A375 (cell line): Measurements from ENCODE around the gene GPX2. TPM values are rescaled to one million over a fixed set of nuclear protein-coding genes. Genes with fewer than 3 reads are reported as not detected.

Experiments
- small RNA-seq: library from RNA; depleted of rRNA; stranded (forward); fragments of <200 nt; gene quantifications from one replicate; pipeline ENCODE3, GENCODE V24; 2014
- total RNA-seq: library from RNA; depleted of rRNA; stranded (reverse); fragments of >200 nt; shearing (Covaris generic); gene quantifications from 2 replicates; pipeline ENCODE4 v1.2.3, GENCODE V29; 2014; rRNA removed

Gene GPX2
- not detected in 2 replicates for total RNA-seq

GRCh38 chr14:64942531-64943111, at the start of gene GPX2:
Gene GPX2 (minus strand): TSS chr14:64942745. CDS start chr14:64942726, 19 bp downstream.

GRCh38 chr14:64986648-64987437, 44.3 kb upstream of the GPX2 start, which contains the start of gene FNTB:
Gene FNTB (plus strand): TSS chr14:64986895. CDS start chr14:64986954, 59 bp downstream.

DNA sequence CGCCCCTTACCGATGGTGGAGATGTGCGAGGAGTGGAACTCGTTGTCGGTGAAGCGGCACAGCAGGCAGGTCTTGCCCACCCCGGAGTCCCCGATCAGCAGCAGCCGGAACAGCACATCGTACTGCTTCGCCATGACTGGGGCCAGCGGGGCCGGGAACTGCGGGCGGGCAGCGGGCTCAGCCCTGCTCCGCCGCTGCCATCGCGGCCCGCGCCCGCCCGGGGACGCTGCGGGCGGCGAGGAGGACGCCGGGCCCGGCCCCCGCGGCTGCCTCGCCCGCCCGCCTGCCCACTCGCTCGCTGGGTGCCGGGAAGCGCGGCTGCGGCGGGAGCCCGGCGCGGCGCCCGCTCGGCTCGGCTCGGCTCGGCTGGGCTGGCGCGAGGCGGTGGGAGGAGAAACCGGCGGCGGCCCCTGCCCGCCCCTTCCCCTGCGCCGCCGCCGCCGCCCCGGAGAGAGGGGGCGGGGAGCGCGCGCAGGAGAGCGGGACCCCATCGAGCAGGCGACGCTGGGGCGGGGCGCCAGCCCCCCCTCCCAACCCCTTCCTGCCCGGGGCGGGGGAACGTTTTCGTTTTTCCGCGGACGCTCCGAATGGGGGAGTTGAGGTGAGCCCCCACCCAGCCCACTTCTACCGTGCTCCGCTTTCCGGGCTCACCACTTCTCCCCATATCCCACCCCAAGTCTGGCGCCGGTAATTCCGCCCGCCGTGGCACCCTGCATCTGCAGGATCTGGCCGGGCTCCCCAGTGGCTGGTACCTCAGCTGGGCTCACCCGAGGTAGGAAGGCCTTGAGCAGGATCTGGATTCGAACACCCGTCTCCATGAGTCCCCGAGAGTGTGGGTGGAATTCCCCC, 29.6 kb upstream of the GPX2 start, which contains the start of gene RAB15:
TSS of gene RAB15 (minus strand) at position 394 of the 849 bp plus-strand sequence. CDS start at position 134, 260 bp downstream.

GRCh38 chr14:64914237-64915028, 28.1 kb downstream of the GPX2 start, which contains the start of gene CHURC1:
Gene CHURC1 (plus strand): TSS chr14:64914455. CDS start chr14:64914496, 41 bp downstream.

Small RNAs within 50 kb of the gene (small RNA-seq; reads per million reads assigned to genes)
- not detected for gene RPPH1-2P

Other genes starting within 250 kb of the GPX2 start
- gene PLEKHG3, start 238.3 kb downstream of the GPX2 start, total RNA-seq, result 10.1 and 13.5 TPM in 2 replicates
- 1.7 and 1.9 TPM in 2 replicates for gene SPTB, start 62.8 kb downstream of the GPX2 start, total RNA-seq
- 17.9 and 26.1 TPM in 2 replicates for gene CHURC1, start 28.3 kb downstream of the GPX2 start, total RNA-seq
- 3.2 and 4.4 TPM in 2 replicates for gene RAB15, start 29.6 kb upstream of the GPX2 start, total RNA-seq
- 4.0 and 5.4 TPM in 2 replicates for gene FNTB, start 44.1 kb upstream of the GPX2 start, total RNA-seq
- gene MAX, start 159.8 kb upstream of the GPX2 start, total RNA-seq, result 28.2 and 31.4 TPM in 2 replicates